ENCODE measurements around the gene ENPEP.

- TF ChIP-seq CTCF (conservative IDR thresholded peaks at IDR 0.05; ENCODE audit: low read length) (no peak), EZH2phosphoT487 (IDR thresholded peaks at IDR 0.05; ENCODE audit: borderline replicate concordance, low read depth, low read length) (no peak)
These were observed 34.3 kb downstream of the ENPEP start for GRCh38 chr4:110510277-110510676.
